PC-3 (cell line): ENCODE measurements around the gene CRTC2.

Experiments used
- EZH2 ChIP-seq: fragments of 300-600 bp; sonication (generic); IDR thresholded peaks from one replicate; pipeline ENCODE4 v1.6.1; 2017; ENCODE audit warnings: antibody characterized with exemption, mild to moderate bottlenecking, low read length; ENCODE audit not compliant: unreplicated experiment
- EZH2phosphoT487 ChIP-seq: fragments of 300-600 bp; sonication (generic); IDR thresholded peaks from 2 replicates; pipeline ENCODE4 v1.6.1; 2018; ENCODE audit warnings: mild to moderate bottlenecking, antibody characterized with exemption, low read length, borderline replicate concordance
- TF ChIP-seq, protein P1 (sequence below): fragments of 300-600 bp; sonication (generic); conservative IDR thresholded peaks from 2 replicates; pipeline ENCODE4 v1.5.1; 2017; ENCODE audit warnings: antibody characterized with exemption, low read depth, mild to moderate bottlenecking, low read length

DNA sequence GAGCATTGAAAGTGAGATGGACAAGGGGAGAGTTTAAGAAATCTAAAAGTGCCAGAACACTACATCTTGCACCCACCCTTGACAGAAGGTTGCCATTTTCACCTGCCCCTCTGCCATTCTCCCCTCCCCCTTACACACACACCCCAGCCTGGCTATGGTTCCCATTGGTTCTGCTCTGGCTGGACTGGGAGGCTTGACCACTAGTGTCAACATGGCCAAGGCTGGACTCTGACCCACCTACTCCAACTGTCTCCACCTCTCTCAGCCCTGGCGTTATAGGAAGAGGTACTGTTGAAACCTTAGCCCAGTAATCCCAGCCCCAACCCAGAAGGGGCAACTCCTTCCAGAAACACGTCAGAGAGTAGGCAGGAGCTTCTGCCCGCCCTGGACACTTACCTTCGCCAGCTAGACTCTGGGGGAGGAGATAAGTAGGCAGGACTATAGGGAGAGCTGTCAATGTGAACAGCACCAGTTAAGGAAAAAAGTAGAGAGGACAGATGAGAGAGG lies 4.5 kb downstream of the CRTC2 start:
- TF ChIP-seq, protein P1, sequence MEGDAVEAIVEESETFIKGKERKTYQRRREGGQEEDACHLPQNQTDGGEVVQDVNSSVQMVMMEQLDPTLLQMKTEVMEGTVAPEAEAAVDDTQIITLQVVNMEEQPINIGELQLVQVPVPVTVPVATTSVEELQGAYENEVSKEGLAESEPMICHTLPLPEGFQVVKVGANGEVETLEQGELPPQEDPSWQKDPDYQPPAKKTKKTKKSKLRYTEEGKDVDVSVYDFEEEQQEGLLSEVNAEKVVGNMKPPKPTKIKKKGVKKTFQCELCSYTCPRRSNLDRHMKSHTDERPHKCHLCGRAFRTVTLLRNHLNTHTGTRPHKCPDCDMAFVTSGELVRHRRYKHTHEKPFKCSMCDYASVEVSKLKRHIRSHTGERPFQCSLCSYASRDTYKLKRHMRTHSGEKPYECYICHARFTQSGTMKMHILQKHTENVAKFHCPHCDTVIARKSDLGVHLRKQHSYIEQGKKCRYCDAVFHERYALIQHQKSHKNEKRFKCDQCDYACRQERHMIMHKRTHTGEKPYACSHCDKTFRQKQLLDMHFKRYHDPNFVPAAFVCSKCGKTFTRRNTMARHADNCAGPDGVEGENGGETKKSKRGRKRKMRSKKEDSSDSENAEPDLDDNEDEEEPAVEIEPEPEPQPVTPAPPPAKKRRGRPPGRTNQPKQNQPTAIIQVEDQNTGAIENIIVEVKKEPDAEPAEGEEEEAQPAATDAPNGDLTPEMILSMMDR = no peak
- no peak for TF ChIP-seq EZH2
- TF ChIP-seq EZH2phosphoT487 = no peak
